HG02943 (cell line): ENCODE data around the gene PKIB.
"Not testable (repeated sequence)": the region's sequence is repeated elsewhere in the genome, so short reads cannot be mapped to it uniquely, and the experiment has no call there.

Experiments used
- ATAC-seq: cut with Tn5 transposase; IDR thresholded peaks from one replicate; pipeline ENCODE4 v1.9.1; 2021; ENCODE audit warnings: mild to moderate bottlenecking, low read depth, moderate library complexity; ENCODE audit not compliant: unreplicated experiment

Gene PKIB

DNA sequence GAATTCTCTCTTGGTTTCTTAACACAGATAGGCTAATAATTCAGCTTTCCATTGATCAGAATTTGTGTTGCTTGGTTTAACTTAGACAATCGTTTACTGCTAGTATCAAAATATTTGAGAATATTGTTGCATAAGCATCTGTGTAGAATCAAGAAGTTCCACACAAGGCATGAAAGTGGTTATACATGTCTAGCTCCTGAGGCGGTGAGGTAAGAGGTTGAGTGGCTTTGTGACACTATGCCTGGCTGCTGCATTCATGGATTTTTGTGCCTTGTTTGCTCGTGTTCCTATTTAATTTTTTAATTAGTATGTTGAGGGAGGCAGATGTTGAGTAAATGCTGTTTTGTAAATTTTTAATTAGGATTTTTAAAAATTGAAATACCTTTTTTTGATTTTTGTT lies 10.2 kb downstream of the PKIB start:
- ATAC-seq: no peak

DNA sequence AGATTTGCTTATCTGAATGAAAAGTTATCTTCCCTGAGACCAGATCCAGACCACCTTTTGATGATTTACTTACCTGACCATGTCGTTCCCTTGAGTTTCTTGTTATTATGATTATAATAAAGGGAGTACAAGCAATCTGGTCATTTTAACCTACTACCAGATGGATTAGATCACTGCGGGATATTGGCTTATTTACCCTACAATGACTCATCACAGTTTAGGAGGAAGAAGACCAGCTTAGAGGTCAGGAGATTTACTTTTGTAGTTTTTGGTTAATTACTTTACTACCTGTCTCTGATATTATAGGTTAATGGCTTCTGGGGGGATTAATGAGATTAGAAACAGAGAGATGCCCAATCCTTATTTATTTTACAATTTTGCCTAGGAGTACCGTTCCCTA lies 10.7 kb downstream of the PKIB start:
- no peak for ATAC-seq

DNA sequence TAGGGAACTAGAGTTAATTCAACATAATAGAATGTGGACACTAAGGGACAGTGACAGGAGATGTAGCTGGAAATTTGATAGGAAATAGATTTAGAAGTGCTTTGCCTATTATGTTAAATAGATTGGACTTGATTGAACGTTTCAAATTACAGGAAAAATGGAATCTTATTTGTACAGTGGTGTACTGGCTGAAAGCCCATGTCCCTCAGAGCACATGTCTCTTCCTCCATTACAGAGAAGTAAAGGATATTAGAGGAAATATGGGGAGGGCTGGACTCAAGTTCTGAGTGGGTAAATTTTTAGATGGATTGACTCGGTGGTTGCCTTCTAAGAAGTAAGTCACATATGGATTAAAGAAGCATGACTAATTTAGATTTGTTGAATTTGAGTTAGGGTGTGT lies 11.4 kb downstream of the PKIB start:
- no peak for ATAC-seq

DNA sequence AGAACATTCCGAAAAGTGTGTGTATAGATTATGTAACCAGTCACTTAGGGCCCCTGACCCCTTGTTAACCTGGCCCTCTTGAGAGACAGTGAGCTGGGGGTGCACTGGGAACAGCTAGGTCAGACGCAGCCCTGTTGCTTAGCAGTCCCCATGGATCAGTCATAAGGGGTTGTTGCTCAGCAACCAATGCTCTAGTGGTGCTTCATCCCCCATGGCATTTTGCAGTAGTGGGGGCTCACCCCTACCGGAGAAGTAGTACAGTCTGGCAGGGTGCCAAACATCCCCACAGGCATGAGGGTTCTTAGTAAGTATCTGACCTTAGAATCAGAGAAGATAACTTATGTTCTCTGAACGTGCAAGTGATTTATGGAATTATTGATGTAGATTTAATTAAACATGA lies 12.3 kb downstream of the PKIB start:
- ATAC-seq: no peak

DNA sequence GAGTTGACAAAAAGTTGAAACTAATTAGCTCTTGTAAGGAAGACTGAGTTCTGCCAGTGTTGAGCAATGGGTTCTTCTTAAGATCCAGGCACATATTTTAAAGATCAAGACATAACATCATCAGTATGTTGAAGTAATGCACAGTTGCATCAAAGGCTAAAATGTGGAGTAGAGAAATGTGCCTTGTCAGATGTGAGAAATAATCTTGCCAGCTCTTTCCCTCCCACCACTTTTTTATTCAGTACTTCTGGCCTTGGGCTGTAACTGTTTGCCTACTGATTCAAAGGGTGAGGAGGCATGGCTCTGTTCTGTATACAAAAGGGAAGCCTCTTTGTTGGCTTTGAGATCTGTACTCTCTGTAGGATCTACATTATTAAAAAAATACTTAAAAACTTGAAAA lies 13.1 kb downstream of the PKIB start:
- ATAC-seq: no peak

DNA sequence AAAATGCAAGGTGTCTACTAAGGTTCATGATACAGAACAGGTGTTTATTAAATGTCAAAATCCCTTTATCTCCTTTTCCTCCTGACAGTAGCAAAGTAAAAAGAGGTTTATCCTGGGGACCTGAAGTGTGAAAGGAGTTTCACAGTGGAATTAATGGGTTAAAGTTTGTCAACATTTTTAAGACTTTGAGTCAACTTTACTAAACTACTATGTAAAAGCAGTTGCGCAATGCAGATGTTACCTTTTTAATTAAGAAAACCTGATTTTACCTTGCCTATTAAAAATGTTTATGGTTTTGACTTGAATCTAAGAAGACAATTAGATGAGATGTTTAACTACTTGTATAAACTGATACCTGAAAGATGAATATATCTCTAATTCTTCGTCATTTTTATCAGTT lies 14.6 kb downstream of the PKIB start:
- ATAC-seq: no peak

DNA sequence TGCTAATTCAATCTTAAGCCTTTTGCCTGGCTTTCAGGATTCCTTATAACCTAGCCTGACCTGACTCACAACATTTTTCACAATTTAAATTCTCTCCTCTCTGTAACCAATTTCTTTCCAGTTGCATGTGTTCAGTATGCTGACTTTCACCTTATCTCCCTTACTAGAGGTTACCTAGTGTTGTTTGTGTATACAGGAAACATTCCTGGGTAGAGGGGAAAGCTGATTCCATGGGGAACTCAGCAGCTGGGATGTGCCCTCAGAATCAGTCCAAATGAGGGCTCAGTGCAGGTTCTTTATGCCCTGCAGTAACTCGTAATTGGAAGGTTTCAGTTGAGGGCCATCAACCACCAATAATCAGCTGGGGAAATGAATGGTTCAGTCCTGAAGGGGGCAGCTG lies 18.5 kb downstream of the PKIB start:
- no peak for ATAC-seq

DNA sequence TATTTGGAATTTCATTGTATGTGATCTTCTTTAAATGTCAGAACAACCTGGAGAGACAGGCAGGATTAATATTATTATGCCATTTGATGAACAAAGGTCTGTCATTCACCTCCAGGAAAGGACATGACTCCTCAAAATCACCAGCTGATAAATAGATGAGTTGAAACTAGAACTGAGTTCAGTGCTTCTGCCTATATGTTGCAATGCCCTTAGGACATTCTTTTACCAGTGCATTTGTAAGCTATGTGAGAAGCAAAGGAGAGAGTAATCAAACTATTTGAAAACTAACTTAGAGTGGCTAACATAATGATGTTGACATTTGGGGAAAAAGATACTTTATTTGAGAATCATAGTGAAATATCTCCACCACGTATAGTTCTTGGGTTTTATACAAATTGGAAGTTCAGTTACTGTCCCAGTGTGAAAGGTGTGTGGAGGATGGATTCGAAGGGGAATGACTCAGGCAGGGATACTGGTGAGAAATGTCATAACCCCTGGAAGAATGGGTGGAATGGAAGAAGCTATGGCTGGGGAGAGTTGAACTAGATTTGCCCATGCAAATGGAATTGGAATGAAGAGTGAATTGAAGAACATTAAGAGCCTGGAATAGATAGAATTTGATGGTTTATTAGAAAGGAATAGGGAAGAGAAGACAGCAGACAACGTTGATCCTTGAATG lies 21.5 kb downstream of the PKIB start:
- ATAC-seq: no peak

DNA sequence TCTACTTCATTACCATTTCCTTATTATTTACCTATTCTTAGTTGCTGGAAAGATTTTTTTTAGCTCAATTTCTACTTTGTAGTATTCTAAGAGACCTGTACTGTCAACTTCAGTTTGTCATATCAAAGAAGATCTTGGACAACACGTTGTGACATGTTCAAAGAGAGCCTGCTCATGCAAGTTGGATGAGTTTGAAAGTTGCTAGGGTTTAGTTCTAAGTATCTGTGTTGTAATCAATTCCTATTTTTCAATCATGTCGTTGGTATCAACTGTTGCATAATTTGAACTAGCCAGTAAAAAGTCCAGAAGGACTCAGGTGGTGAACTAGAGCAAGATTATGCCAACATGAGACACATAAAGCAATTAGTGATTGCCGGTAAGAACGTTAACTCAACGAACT lies 30.2 kb downstream of the PKIB start:
- ATAC-seq: no peak

DNA sequence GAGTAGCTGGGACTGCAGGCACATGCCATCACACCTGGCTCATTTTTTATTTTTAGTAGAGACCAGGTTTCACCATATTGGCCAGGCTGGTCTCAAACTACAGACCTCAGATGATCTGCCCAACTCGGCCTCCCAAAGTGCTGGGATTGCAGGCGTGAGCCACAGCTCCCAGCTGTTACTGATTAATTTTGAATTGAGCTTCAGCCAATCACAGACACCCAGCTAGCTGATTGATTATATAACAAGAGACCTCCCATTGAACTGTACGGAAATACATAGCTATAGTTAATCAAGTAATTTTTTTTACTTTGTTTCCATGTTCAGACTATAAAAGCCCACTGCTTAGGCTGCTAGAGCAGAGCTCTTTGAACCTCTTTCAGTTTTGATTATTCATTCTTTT lies 31.6 kb downstream of the PKIB start:
- ATAC-seq: no peak

DNA sequence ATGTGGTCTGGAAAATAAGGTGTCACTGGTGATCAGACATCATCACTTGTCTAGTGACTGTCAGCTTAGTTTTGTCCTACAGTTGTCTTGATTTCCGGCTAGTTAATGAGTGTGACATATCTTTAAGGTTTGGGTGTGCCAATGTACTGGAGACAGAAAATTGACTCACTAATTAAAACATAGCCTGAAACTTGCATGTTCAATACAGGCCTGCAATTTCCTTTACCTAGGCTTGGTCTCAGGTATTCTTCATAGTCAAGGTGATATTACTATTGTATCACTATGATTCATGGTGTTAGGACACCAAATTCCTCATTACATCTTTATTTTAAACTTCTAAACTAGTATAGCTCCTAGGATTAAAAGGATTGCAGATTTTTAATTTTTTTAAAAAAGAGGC lies 32.4 kb downstream of the PKIB start:
- ATAC-seq: not testable (repeated sequence)

DNA sequence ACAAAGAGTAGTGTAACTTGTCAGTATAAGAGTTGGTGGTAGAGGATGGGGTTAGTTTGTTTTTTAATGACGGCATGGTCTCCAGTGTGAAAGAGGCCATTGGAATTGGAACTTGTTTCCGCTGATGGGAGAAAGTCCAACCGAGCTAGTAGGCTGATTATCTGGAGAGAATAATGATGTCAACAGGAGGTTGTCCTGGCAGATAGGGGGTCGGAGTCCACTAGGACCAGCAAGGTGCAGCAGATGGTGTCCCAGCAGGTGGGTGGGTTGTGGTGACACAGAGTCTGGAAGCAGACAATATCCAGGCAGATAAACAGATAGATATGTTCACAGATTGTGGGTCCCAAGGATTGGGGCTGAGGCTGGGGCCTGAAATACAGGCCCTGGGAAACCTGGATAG lies 35.1 kb downstream of the PKIB start:
- no peak for ATAC-seq

DNA sequence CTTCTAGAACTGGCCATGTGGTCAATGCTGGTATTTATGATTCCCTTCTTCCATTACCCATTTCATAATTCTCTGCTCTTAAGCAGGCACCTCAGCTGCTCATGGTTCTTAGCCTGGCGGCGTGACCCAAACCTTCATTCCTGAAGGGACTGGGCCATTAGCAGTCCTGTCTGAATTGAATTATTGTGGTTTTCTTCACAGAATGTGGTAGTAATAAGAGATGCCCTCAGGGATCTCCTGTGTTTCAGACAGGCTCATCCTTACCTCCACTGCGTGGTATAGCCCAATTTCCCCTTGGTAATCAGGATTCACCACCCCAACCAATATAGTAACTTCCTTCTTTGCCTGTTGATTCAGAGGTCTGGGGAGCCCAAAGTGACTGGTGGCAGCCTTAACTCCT lies 37.6 kb downstream of the PKIB start:
- ATAC-seq: no peak

DNA sequence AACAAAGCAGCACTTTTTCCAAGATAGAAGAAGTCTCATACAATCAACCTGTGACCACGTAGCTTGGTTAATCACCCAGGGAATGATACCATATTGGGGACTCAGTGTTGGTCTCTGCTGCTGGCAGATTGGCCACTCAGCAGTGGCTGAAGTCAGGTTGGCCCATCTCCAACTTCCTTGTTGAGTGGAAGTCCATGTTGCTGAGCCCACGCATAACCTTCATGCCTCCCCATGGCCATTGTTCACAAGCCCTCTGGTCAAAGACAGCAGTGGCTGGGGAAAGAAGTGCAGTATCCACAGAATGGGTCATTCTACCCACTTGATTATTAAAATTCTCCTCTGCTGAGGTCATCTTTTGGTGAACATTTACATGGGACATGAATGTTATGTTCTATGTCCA lies 38.5 kb downstream of the PKIB start:
- ATAC-seq: no peak

DNA sequence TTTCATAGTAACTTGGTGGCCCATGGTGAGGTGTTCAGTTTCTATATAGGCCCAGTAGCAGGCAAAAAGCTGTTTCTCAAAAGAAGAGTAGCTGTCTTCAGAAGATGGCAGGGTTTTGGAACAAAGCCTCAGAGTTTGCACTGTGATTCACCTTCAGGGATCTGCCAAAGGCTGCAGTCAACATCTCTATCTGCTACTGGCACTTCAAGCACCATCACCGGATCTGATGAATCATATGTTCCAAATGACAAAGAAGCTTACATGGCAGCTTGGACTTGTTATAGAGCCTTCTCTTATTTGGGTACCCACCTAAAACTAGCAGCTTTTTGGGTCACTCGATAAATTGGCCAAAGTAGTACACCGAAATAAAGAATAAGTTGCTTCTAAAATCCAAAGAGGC lies 39.5 kb downstream of the PKIB start:
- no peak for ATAC-seq

DNA sequence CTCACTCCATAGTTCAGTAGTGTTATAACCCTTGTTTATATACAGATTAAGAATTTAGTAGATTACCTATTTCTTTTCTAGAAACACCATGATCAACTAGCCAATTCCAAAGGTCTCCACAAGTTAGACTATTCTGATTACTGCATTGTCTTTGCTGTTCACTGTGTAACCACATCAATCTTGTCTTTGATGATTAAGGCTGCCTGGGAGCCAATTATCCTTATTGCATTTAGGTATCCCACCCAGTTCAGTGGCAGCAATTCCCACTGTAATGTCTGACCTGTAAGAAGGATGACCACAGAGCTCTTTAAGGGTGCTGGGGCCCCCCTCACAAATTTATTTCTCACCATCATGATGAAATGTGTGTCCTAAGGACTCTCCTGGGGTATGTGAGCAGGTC lies 40.2 kb downstream of the PKIB start:
- no peak for ATAC-seq

DNA sequence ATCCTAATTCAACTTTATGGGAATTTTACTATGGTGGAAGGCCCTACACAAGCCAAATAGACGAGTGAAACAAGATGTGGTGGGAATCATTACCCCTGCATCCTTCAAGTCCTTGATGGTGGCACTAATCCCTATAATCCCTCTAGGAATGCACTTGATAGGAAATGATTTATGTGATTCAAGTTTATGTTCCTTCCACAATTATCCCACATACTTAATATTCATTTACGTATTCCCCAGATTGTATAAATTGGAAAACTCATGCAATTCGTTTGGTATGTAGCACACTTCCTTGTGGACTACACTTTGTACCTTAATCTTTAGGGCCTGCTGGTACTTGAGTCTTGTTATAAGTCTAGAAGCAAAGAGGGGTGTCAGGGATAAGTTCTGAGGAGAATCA lies 40.8 kb downstream of the PKIB start:
- no peak for ATAC-seq

DNA sequence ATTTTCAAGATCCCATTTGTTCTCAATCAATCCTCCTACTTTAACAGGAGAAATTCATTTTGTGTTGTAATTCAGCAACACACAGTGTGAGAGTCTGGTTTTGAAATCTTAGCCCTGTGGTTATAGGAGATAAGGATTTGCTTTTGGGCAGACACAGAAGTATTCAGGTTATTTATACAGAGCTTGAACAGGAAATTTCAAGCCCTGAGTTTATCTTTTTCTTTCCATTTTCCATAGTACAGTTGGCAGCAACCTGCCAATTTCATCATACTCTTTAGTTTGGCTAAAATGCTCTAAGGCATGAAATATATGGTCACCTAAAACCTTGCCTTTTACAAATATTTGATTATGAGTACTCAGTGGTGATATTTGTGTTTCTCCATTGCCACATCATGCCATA lies 41.4 kb downstream of the PKIB start:
- no peak for ATAC-seq

DNA sequence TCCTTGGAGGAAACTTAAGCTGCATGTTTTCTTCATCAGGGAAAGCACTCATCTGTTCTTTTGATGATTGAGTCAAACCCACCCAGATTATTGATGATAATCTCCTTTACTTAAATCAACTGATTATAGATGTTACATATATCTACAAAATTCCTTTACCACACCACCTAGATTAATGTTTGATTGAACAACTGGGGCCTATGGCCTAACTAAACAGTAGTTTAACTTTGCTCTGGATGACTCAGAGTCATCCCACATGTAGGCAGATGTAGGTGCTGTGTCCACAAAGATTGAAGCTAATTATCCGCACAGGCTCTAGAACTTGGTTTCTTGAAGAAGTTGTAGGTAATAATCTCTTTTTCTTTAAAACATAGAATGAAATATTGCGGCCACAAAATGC lies 42.2 kb downstream of the PKIB start:
- ATAC-seq: no peak

DNA sequence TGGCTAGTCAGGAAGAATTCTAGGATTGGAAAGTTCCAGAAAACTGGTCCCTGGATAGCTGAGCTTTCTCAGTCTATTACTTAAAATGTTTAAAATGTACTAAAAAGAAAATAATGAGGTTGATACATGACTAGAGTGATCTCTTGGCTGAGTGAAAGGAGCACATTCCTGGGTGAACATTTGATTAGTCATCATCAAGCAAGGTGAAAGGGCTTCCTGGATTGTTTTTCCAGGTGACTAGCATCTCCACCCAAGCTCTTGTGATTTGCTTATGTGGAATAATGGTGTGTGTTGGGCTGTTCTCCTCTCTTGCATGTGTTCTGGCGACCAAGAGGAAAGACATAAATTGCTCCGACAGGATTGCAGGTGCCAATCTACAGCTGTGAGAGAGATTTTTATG lies 42.9 kb downstream of the PKIB start:
- no peak for ATAC-seq

DNA sequence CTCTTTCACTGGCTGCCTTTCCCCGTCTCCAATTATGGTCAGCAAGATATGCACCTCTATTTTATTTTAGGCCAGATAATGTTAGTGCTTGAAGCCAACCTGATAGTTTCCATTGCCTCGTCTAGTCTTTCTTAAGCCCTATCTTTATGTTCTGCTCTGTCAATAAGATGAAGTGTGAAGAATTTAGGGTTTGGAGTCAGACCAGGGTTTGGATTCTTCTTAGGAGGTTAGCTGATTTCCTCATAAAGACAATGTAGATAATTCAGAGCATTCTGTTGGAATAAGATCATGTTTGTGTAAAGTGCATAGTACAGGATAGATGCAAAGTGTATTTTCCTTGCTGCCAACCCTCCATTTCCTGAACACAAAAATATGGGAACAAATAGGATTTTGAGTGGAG lies 43.8 kb downstream of the PKIB start:
- ATAC-seq: no peak

DNA sequence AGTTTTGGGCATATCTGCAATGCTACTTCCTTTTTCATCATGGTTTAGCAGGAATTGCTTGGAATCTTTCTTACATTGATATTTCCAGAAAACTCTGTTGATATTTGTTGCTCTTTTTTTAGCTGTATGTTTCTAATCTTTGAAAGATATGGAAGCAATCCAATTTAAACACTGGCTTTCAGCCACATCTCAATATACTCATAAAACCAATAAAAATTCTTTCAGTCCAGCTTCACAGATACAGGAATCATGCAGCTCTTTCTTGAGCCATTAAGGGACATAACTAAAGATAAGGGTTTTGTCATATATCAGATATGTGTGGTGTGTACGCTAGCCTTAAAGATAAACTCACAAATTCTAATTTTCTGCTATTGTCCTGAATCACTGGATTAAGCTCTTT lies 47.4 kb downstream of the PKIB start:
- ATAC-seq: no peak

DNA sequence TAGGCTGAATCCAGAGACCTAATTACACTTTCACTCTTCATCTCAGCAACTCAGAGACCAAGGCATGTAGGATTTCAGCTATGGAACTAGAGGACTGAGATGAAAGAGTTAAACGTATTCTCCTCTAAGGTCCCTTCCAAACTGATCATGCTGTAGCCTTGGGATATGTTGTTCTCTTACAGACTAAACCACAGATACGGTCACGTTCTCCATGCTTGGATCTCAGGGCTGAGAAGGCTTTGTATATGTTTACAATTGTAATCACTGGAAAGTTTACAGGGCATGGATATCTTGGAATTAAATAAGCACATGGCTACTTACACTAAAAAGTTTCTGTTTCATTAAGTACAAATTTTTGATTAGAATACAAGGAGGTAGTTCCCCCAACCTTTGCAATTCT lies 50.1 kb downstream of the PKIB start:
- no peak for ATAC-seq
